Esophagus muscularis mucosa (tissue), 4 donors: ENCODE measurements around the gene FBXO31. TPM values are rescaled to one million over a fixed set of nuclear protein-coding genes. Genes with fewer than 3 reads are reported as not detected.
A peak's percentile ranks its signal among the peaks of the same experiment; 100 is the strongest.

ENCODE experiments used
- DNase-seq: peaks from one replicate; pipeline ENCODE4 v3.0.0-alpha.2; 2017; ENCODE audit errors: extremely low spot score
- H3K27ac ChIP-seq, 4 donors: fragments of 200-600 bp; sonication (generic); replicated peaks in 1 of 4; 1 replicate in 3 of 4; 2 replicates in 1 of 4; pipeline ENCODE4 v1.5.1; 2016 to 2019; ENCODE audit warnings: mild to moderate bottlenecking in 1 of 4
- H3K27me3 ChIP-seq, 4 donors: fragments of 200-600 bp; sonication (generic); one replicate each; pipeline versions ENCODE4 v1.5.1 to v1.6.0; 2016 to 2019
- H3K36me3 ChIP-seq, 4 donors: fragments of 200-600 bp; sonication (generic); one replicate each; pipeline ENCODE4 v1.5.1; 2016 to 2019
- H3K4me1 ChIP-seq, 4 donors: fragments of 200-600 bp; sonication (generic); one replicate each; pipeline ENCODE4 v1.5.1; 2016 to 2019
- H3K4me3 ChIP-seq, 4 donors: fragments of 200-600 bp; sonication (generic); 1 replicate in 2 of 4; 2 replicates in 2 of 4; pipeline ENCODE4 v1.5.1; 2016 to 2019; ENCODE audit warnings: mild to moderate bottlenecking in 4 of 4, moderate library complexity in 1 of 4
- H3K9me3 ChIP-seq, 4 donors: fragments of 200-600 bp; sonication (generic); 1 replicate in 3 of 4; 2 replicates in 1 of 4; pipeline ENCODE4 v1.5.1; 2016 to 2019
- EP300 ChIP-seq: sonication (generic); formaldehyde crosslinking; IDR thresholded peaks from one replicate; pipeline ENCODE4 v1.6.1; 2017; ENCODE audit warnings: antibody characterized with exemption
- POLR2A ChIP-seq: fragments of 450-650 bp; IDR thresholded peaks from one replicate; pipeline ENCODE4 v1.6.1; 2017; ENCODE audit warnings: antibody characterized with exemption, moderate library complexity, mild to moderate bottlenecking, low read depth
- POLR2AphosphoS5 ChIP-seq, 2 donors: sonication (generic); formaldehyde crosslinking; IDR thresholded peaks; one replicate each; pipeline ENCODE4 v1.6.1; 2017; ENCODE audit warnings: antibody characterized with exemption in 2 of 2
- WGBS: methylation state at CpG from one replicate; pipeline ENCODE4 v1.1.5; 2018; 5-methylcytosine and 5-hydroxymethylcytosine counted together
- intact Hi-C: fragments of 100-400 bp; cut with DNase I; formaldehyde crosslinking; loops from one replicate; pipeline ENCODE4 v1.15.1; 2023
- total RNA-seq, 4 donors: library from RNA; depleted of rRNA; stranded (reverse); fragments of >200 nt; gene quantifications; one replicate each; pipeline versions ENCODE4 v1.1.0 to v1.2.1, GENCODE V29; 2016
- TF ChIP-seq, protein P1 (sequence below), 3 experiments: fragments of 200-600 bp in 2 of 3; fragments of 450-650 bp in 1 of 3; sonication (generic) in 2 of 3; IDR thresholded peaks; one replicate each; pipeline ENCODE4 v1.5.1; 2017 to 2019; ENCODE audit warnings: antibody characterized with exemption in 3 of 3, mild to moderate bottlenecking in 2 of 3, moderate library complexity in 1 of 3

The FBXO31 gene, protein sequence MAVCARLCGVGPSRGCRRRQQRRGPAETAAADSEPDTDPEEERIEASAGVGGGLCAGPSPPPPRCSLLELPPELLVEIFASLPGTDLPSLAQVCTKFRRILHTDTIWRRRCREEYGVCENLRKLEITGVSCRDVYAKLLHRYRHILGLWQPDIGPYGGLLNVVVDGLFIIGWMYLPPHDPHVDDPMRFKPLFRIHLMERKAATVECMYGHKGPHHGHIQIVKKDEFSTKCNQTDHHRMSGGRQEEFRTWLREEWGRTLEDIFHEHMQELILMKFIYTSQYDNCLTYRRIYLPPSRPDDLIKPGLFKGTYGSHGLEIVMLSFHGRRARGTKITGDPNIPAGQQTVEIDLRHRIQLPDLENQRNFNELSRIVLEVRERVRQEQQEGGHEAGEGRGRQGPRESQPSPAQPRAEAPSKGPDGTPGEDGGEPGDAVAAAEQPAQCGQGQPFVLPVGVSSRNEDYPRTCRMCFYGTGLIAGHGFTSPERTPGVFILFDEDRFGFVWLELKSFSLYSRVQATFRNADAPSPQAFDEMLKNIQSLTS
- total RNA-seq: 100 to 1,000 TPM in 2 of 4 donors, 10 to 100 TPM in 2; 68.8 to 173 (median 102) TPM

DNA sequence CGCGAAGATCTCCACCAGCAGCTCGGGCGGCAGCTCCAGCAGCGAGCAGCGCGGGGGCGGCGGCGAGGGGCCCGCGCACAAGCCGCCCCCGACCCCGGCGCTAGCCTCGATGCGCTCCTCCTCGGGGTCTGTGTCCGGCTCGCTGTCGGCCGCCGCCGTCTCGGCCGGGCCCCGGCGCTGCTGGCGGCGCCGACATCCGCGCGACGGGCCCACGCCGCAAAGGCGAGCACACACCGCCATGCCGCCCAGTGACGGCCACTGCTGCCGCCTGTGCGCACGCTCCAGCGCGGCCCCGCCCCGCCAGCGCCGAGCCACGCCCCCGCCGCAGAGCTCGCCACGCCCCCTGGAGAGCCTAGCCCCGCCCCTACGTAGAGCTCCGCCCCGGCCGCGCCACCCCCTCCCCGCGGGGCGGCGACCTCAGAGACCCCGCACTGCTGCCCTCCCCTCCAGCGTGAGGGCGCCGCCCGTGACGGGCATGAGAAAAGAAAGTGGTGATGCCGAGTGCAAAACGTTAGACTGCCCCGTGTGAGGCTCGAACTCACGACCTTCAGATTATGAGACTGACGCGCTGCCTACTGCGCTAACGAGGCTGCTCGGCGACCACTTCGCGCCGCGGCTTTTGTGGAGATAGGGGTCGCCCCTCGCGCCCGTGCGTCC, at the start of gene FBXO31:
Gene FBXO31, minus strand, starts transcription at position 272 of the 657 bp plus-strand sequence. Its CDS starts 32 bp downstream, at position 240.
- peak in 1 of 2 donors; percentile 80 for TF ChIP-seq POLR2AphosphoS5 (IDR thresholded peaks at IDR 0.05)
- TF ChIP-seq, protein P1, sequence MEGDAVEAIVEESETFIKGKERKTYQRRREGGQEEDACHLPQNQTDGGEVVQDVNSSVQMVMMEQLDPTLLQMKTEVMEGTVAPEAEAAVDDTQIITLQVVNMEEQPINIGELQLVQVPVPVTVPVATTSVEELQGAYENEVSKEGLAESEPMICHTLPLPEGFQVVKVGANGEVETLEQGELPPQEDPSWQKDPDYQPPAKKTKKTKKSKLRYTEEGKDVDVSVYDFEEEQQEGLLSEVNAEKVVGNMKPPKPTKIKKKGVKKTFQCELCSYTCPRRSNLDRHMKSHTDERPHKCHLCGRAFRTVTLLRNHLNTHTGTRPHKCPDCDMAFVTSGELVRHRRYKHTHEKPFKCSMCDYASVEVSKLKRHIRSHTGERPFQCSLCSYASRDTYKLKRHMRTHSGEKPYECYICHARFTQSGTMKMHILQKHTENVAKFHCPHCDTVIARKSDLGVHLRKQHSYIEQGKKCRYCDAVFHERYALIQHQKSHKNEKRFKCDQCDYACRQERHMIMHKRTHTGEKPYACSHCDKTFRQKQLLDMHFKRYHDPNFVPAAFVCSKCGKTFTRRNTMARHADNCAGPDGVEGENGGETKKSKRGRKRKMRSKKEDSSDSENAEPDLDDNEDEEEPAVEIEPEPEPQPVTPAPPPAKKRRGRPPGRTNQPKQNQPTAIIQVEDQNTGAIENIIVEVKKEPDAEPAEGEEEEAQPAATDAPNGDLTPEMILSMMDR (IDR thresholded peaks at IDR 0.05): no peak
- TF ChIP-seq EP300: no peak
- TF ChIP-seq POLR2A: no peak
- Histone ChIP-seq H3K27me3 (no peaks in the 10 kb centered on the region), H3K9me3 (no peaks in the 10 kb centered on the region), H3K4me3 (peak within 1 kb of the TSS; percentile 86 to 91 (median 89)), H3K36me3 (no peaks in the 10 kb centered on the region), H3K4me1 (peaks cover 57 to 85% (median 77%) of the 10 kb centered on the region in 4 donors), H3K27ac (peak within 1 kb of the TSS; percentile 93 to 99 (median 96))
- DNase-seq: peak; percentile 95
- WGBS: 7% methylated on average over 3 of the region's 92 CpGs
- intact Hi-C loops: loop anchor here (5.0 kb wide), 1 partner anchor 66 kb away; the partner anchor contains the start of gene C16orf95

DNA sequence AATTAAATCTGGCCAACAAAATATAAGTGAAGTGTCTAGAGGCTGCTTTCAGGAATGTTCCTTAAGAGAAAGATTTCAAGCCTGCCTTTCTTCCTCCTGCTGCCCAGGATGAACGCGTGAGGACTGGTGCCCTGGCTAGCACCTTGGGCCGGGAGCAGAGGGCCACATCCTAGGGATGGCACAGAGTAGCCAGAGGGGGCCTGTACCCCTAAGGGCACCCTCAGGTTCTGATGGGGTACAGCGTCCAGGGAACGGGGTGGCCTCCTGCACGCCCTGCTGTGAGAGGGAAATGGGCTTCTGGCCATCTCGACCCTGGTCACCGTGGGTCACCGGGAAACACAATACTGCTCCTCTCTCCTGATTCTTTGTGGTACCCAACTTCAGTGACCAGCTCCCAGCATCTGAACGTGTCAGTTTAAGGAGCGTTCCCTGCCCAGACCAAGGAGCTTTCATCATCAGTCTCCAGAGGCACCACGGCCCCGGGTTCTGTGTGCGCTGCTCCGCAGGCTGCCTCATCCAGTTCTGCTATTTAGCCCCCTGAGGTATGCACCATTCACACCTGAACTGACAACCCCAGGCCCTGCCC, 48.8 kb upstream of the FBXO31 start:
- H3K27ac ChIP-seq: peak overlapping the region in 1 of 4 donors; percentile 25
- DNase-seq: no peak
- TF ChIP-seq POLR2A: no peak
- H3K4me3 ChIP-seq: no peak overlapping the region
- H3K27me3 ChIP-seq: no peaks in the 10 kb centered on the region
- peaks cover 0 to 43% (median 27%) of the 10 kb centered on the region in 4 donors for H3K36me3 ChIP-seq
- WGBS: 85% methylated on average over 13 of the region's 15 CpGs
- H3K9me3 ChIP-seq: no peaks in the 10 kb centered on the region
- H3K4me1 ChIP-seq: peaks cover 23 to 37% (median 32%) of the 10 kb centered on the region in 4 donors
- intact Hi-C loops: no loop called here

DNA sequence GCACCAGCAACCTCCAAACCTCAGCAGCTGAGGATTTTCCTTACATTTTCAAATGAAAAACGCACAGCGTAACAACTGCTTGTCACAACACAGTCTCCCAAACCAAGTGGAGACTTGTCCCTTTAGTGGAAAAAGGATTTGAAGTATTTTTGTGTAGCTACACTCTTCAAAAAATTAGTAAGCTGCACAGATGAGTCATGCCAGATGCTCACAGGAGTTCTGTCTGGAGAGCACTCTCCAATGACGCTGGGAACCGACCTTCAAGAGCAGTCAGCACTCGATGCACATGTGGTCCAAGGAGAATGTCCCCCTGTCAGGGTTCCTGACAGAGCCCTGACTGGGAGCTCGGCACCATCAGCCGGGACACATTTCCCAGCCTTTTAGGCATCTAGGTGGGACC, 48.4 kb upstream of the FBXO31 start:
- no peak for DNase-seq
- Histone ChIP-seq H3K9me3 (no peaks in the 10 kb centered on the region), H3K27me3 (no peaks in the 10 kb centered on the region), H3K36me3 (peaks cover 0 to 46% (median 27%) of the 10 kb centered on the region in 4 donors), H3K4me1 (peaks cover 23 to 37% (median 32%) of the 10 kb centered on the region in 4 donors), H3K4me3 (no peak overlapping the region), H3K27ac (peak overlapping the region in 1 of 4 donors; percentile 25)
- TF ChIP-seq POLR2A (no peak), POLR2AphosphoS5 (IDR thresholded peaks at IDR 0.05) (no peak), EP300 (no peak)
- TF ChIP-seq, protein P1 (IDR thresholded peaks at IDR 0.05): no peak
- 72% methylated on average over 7 of the region's 7 CpGs for WGBS
- intact Hi-C loops: no loop called here

DNA sequence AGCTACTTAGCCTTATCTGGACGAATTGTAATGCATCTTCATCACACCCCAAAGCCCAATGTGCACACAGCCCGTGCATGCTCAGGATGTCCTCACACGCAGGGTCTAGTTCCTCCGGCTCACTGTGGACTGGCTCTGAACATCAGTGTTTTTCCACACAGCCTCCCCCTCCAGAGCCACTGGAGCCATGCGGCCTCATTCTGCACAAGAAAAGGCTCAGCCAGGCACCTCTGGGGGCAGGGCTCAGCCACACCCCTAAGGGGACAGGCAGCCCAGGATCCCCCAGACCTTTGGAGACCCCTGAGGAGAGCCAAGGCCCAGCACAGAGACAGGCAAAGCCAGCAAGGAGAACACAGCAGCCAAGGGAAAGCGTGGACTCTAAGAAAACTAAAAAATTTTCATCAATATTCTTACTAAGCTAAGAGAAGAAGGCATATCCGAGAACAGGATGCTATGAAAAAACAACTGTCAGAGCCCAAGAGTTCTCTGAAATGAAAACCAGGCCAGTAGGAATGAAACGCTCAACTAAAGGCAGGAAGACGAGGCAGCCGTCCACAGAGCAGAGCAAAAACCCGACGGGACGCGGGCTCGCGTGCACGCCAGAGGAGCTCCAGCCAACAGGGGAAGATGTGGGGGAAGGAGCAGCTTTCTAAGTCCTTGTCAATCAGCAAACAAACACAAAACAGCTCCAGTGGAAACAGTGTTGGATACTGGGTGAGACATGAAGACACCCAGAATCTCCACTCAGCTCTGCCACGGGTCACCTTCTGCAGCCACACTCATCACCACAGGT, 43.0 kb upstream of the FBXO31 start:
- Histone ChIP-seq H3K27ac (peak overlapping the region in 1 of 4 donors; percentile 15), H3K4me3 (no peak overlapping the region), H3K36me3 (peaks cover 8 to 74% (median 44%) of the 10 kb centered on the region in 4 donors), H3K4me1 (peaks cover 0 to 9% (median 5%) of the 10 kb centered on the region in 4 donors), H3K27me3 (no peaks in the 10 kb centered on the region), H3K9me3 (no peaks in the 10 kb centered on the region)
- DNase-seq: no peak
- intact Hi-C loops: no loop called here
- 79% methylated on average over 18 of the region's 18 CpGs for WGBS
- TF ChIP-seq POLR2A (no peak), POLR2AphosphoS5 (IDR thresholded peaks at IDR 0.05) (no peak), EP300 (no peak)
- TF ChIP-seq, protein P1 (IDR thresholded peaks at IDR 0.05): no peak
